Measurements from ENCODE around the gene TRIM71.

DNA sequence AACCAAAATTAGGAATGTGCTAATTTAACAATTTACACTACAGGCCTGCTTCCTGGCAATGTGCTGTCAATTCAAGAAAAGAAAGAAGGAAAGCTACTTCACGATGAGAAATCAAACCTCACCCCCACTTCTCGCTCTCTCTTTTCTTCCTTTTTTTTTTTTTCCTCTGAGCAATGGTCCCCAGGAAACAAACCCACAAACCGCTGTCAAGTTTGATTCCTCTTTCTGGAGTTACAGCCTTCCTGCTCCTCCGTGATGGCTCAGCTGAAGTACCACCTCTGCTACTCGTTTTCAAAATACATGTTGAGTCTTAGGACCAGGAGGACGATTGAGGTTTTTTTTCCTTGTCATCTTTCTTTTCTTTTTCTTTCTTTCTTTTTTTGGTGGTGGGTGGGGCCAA is 3.4 kb upstream of the TRIM71 start:
- no peak for TF ChIP-seq POLR2A (IDR thresholded peaks at IDR 0.05; ENCODE audit: low read length)
- no peak for TF ChIP-seq GATA1 (IDR thresholded peaks at IDR 0.05; ENCODE audit: low read depth, low read length)
